Activated CD8-positive, alpha-beta memory T cell treated with anti-CD3 and anti-CD28 coated beads, Interleukin-2, amount 50 U/mL, for 4 hours (primary cell): Measurements from ENCODE around the gene ZNF423.
"Not testable (repeated sequence)": the region's sequence is repeated elsewhere in the genome, so short reads cannot be mapped to it uniquely, and the experiment has no call there.

Experiments
- DNase-seq: peaks from one replicate; pipeline ENCODE4 v3.0.0-alpha.2; 2020

The ZNF423 gene

GRCh38 chr16:49855822-49856671 is at the start of gene ZNF423:
TSS of gene ZNF423 (minus strand) at chr16:49856112. CDS start at chr16:49855774, 338 bp downstream.
- no peak for DNase-seq

GRCh38 chr16:49904348-49905062 is 48.6 kb upstream of the ZNF423 start:
- DNase-seq = no peak

- DNase-seq = no peak
These were observed 47.0 kb upstream of the ZNF423 start for GRCh38 chr16:49902908-49903307.

- no peak for DNase-seq
These were observed 45.8 kb upstream of the ZNF423 start for GRCh38 chr16:49901711-49902110.

- no peak for DNase-seq
These were observed 45.0 kb upstream of the ZNF423 start for GRCh38 chr16:49900875-49901274.

- DNase-seq = no peak
These were observed 44.2 kb upstream of the ZNF423 start for GRCh38 chr16:49899991-49900695.

GRCh38 chr16:49896447-49896964 is 40.6 kb upstream of the ZNF423 start:
- DNase-seq = no peak

- DNase-seq = no peak
These were observed 35.0 kb upstream of the ZNF423 start for GRCh38 chr16:49890876-49891275.

GRCh38 chr16:49889725-49890397 is 33.9 kb upstream of the ZNF423 start:
- DNase-seq = no peak

- no peak for DNase-seq
These were observed 30.7 kb upstream of the ZNF423 start for GRCh38 chr16:49886554-49887094.

GRCh38 chr16:49884033-49885015 is 28.4 kb upstream of the ZNF423 start:
- DNase-seq = no peak

- no peak for DNase-seq
These were observed 27.4 kb upstream of the ZNF423 start for GRCh38 chr16:49883076-49884014.

GRCh38 chr16:49881890-49882289 is 26.0 kb upstream of the ZNF423 start:
- DNase-seq = no peak

- DNase-seq = not testable (repeated sequence)
These were observed 22.6 kb upstream of the ZNF423 start for GRCh38 chr16:49878540-49878939.

- peak; percentile 19 for DNase-seq
These were observed 20.8 kb upstream of the ZNF423 start for GRCh38 chr16:49876716-49877129.

- DNase-seq = no peak
These were observed 20.1 kb upstream of the ZNF423 start for GRCh38 chr16:49875806-49876715.

GRCh38 chr16:49874613-49875237 is 18.8 kb upstream of the ZNF423 start:
- DNase-seq = no peak

- DNase-seq = not testable (repeated sequence)
These were observed 15.9 kb upstream of the ZNF423 start for GRCh38 chr16:49871824-49872223.
